Choroid plexus epithelial cell (primary cell): ENCODE measurements around the gene PPIL1.

ENCODE experiments used
- DNase-seq: peaks from one replicate; pipeline ENCODE4 v3.0.0-alpha.2; 2010; ENCODE audit warnings: low read depth
- H3K4me3 ChIP-seq: 2 replicates; pipeline ENCODE4 v1.5.1; 2011; ENCODE audit warnings: low read depth, mild to moderate bottlenecking, control low read depth, low read length, moderate library complexity
- TF ChIP-seq, protein P1 (sequence below): conservative IDR thresholded peaks from 2 replicates; pipeline ENCODE4 v1.5.1; 2011; ENCODE audit warnings: low read depth, mild to moderate bottlenecking, control low read depth, inconsistent platforms, low read length, moderate library complexity

PPIL1 gene

DNA sequence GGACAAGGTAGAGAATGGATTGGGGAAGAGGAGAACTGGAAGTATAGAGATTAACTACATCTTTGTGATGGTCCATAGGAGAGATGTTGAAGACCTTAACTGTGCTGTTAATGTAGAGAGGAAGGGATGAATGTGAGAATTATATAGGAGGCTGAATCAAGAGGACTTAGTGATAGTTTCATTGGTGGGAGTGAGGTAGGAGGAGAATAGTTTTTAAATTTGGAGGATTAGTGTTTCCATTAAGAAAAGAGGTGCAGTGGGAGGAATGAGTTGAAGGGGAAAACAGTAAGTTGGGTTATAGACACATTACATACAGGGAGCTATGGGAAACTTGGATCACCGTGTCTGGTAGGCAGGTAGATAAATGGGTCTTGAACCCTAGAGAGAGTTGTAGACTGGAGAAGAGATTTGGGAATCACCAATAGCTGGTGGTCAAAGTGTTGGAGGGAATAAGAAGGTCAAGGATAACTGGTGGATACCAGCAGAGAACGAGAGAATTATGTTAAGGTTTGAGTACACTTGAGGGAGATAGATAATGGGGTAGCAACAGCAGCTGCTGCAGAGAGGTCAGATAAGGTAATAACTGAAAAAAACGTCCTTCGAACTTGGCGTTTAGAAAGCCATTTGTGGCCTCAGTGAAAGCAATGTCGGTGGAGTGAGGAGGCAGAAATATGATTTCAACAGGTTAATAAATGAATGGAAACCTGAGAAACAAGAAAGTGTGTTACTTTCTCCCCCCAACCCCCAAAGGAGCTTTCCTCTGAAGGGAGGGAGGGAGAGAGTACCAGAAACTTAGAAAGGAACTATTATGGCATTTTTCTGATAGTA lies 14.3 kb upstream of the PPIL1 start:
- TF ChIP-seq, protein P1, sequence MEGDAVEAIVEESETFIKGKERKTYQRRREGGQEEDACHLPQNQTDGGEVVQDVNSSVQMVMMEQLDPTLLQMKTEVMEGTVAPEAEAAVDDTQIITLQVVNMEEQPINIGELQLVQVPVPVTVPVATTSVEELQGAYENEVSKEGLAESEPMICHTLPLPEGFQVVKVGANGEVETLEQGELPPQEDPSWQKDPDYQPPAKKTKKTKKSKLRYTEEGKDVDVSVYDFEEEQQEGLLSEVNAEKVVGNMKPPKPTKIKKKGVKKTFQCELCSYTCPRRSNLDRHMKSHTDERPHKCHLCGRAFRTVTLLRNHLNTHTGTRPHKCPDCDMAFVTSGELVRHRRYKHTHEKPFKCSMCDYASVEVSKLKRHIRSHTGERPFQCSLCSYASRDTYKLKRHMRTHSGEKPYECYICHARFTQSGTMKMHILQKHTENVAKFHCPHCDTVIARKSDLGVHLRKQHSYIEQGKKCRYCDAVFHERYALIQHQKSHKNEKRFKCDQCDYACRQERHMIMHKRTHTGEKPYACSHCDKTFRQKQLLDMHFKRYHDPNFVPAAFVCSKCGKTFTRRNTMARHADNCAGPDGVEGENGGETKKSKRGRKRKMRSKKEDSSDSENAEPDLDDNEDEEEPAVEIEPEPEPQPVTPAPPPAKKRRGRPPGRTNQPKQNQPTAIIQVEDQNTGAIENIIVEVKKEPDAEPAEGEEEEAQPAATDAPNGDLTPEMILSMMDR: no peak
- no peak for DNase-seq
- H3K4me3 ChIP-seq: no peak overlapping the region

DNA sequence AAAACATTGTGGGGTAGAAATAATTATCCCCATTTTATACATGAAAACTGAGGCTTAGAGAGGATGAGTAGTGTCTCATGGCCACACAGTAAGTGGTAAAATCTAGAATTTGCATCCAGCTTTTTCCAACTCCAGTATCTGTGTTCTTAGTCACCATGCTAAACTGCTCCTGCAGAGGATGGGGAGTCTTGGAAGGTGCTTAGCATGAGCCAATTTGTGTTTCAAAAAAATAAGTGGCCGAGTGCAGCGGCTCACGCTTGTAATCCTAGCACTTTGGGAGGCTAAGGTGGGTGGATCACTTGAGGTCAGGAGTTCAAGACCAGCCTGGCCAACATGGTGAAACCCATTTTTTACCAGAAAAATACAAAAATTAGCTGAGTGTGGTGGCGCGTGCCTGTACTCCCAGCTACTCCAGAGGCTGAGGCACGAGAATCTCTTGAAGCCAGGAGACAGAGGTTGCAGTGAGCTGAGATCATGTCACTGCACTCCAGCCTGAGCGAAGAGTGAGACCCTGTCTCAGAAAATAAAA lies 13.6 kb upstream of the PPIL1 start:
- TF ChIP-seq, protein P1: no peak
- DNase-seq: no peak

DNA sequence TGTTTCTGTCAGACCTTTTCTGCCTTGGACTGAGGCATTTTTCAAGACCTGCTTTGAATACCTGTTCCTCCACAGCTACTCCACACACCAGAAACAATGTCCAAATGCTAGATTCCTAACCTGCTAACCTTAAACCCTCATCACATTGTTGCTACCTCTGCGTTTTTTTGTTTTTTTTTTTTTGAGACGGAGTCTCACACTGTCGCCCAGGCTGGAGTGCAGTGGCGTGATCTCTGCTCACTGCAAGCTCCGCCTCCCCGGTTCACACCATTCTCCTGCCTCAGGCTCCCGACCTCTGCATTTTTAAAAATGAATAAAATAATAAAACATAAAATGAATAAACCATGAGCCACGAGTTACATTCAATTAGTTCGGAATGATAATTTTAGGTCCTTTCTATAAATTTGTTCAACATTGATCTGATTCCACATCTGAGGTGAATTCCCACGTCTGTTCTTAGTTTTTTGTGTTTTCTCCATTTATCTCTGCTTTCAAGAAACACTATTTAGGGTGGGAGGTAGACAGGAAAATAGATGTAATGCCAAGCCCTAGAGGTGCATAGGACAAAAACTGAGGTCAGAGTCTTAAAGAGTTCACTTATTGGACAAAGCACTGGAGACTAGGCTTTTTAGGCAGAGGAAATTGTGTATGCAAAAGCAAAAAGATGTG lies 12.5 kb upstream of the PPIL1 start:
- TF ChIP-seq, protein P1: no peak
- H3K4me3 ChIP-seq: peak overlapping the region; percentile 65

More for the DNA sequence above, 13.6 kb upstream of the PPIL1 start:
- no peak overlapping the region for H3K4me3 ChIP-seq

DNA sequence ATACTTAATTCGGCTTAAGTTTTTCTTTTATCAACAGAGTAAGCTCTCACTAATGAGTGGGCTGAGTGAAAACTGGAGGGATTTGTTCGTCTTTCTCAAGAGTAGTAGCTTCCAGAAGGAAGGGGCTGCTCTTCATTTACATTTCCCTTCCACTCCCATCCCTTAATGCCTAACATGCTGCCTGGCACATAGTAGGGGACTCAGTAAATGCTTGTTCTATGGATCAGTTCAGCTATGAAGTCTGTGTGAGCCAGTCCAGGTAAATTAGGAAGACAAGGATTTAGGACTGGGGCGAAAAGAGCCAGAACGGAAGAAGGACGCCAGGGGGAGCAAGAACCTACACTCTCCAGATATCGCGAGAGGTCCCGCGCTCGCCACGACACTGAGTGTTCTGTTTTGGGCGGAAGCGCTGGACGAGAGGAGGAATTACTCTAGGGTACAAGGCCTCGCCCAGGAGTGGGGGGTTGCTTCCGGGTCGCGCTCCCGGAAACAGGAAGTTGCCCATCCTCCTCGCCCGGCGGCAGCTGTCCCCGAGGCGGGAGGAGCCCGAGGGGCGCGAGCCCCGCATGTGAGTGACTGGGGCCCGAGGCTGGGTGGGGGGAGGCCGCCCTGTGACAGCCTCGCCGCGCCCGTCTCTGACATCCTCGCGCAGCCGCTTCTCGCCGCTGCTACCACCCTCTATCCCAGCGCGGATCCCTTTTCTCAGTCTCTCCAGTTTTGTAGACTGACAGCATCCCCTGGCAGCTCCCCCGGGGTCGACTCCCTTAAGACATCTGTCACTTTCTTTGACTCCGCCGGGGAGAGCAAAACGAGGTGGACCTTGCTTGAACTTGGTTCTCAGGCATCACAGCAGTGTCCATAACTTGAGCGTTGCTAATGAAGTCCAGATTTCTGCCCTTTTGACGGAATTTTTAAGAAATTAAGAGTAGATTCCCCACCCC lies 11.1 kb upstream of the PPIL1 start, which contains the start of gene C6orf89:
TSS of gene C6orf89 (plus strand) at position 492 of the 941 bp plus-strand sequence. CDS start 13,493 bp downstream, outside the sequence.
- TF ChIP-seq, protein P1: peak; percentile 91
- peak within 1 kb of the TSS; percentile 65 for H3K4me3 ChIP-seq
- peak; percentile 98 for DNase-seq

More for the DNA sequence above, 12.5 kb upstream of the PPIL1 start:
- DNase-seq: no peak

DNA sequence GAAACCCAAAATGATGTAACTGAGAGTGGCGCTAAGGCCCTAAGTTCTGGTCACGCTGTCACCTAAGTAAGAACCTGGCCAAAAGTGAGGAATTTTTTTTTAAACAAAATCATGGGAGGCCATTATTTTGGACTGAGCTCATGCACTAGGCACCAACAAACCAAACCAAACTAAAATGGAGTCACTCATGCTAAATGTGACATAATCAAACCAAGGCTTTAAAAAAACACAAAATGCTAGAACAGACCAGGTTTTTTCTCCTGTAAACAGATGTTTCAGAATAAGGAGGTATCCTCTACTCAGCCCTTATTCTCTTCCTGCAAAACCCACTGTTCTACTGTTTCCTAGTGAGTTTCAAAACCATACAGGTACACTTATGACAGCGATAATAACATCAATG lies 10.0 kb upstream of the PPIL1 start:
- H3K4me3 ChIP-seq: no peak overlapping the region
- no peak for DNase-seq
- TF ChIP-seq, protein P1: no peak

DNA sequence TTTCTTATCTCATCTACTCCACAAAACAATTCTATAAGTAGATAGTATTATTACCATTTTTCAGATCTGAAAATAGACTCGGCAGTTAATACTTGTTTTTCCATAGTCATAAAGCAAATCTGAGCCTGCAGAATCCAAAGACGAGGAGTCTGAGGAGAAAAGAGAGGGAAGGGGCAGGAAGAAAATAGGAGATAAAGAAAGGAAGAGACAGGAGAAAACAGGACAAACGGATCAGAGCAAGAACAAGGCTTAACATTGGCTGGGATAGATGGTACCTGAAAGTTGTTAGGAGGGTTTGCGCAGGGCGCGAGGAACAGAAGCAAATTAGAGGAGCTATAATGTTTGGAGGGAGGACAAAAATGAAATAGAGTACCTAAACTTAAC lies 639 bp upstream of the PPIL1 start:
- no peak for DNase-seq
- peak overlapping the region; percentile 97 for H3K4me3 ChIP-seq
- TF ChIP-seq, protein P1: no peak
